Measurements from ENCODE around the gene PCDHB8.
"Not testable (repeated sequence)": the region's sequence is repeated elsewhere in the genome, so short reads cannot be mapped to it uniquely, and the experiment has no call there.

PCDHB8 gene

GRCh38 chr5:141150993-141151325 is 26.6 kb upstream of the PCDHB8 start:
- ChIA-PET POLR2A (no interaction called here), CTCF (no interaction called here)
- H3K36me3 ChIP-seq (ENCODE audit: control insufficient read depth in 4 of 4, insufficient read depth in 4 of 4, low read length in 3 of 4): no peaks in the 10 kb centered on the region
- peaks cover 5 to 29% (median 9%) of the 10 kb centered on the region in 5 experiments for H3K27me3 ChIP-seq (replicated peaks in 2 of 5; ENCODE audit: control insufficient read depth in 4 of 5, insufficient read depth in 5 of 5, low read length in 4 of 5)
- peaks cover 1 to 33% (median 22%) of the 10 kb centered on the region in 5 experiments for H3K9me3 ChIP-seq (ENCODE audit: control extremely low read depth in 1 of 5, control insufficient read depth in 4 of 5, insufficient read depth in 2 of 5, low read depth in 1 of 5, low read length in 4 of 5)
- H3K4me3 ChIP-seq (ENCODE audit: control insufficient read depth in 1 of 7, extremely low read depth in 1 of 7, insufficient read depth in 4 of 7, low read depth in 2 of 7, low read length in 6 of 7): no peak overlapping the region
- no peak overlapping the region for H3K27ac ChIP-seq (ENCODE audit: insufficient read depth in 1 of 2, low read depth in 1 of 2, low read length in 2 of 2, poor library complexity in 1 of 2, severe bottlenecking in 2 of 2)
- no peak for DNase-seq
- WGBS (ENCODE audit: insufficient coverage): 27% methylated on average over 13 of the region's 13 CpGs
- H3K4me1 ChIP-seq (ENCODE audit: control extremely low read depth in 1 of 4, control insufficient read depth in 4 of 4, insufficient read depth in 4 of 4, low read length in 3 of 4): no peaks in the 10 kb centered on the region

- POLR2A ChIA-PET; H3K4me1 ChIP-seq (ENCODE audit: control extremely low read depth in 1 of 4, control insufficient read depth in 4 of 4, insufficient read depth in 4 of 4, low read length in 3 of 4); H3K36me3 ChIP-seq (ENCODE audit: control insufficient read depth in 4 of 4, insufficient read depth in 4 of 4, low read length in 3 of 4); H3K4me3 ChIP-seq (ENCODE audit: control insufficient read depth in 1 of 7, extremely low read depth in 1 of 7, insufficient read depth in 4 of 7, low read depth in 2 of 7, low read length in 6 of 7); CTCF ChIA-PET; H3K27ac ChIP-seq (ENCODE audit: insufficient read depth in 1 of 2, low read depth in 1 of 2, low read length in 2 of 2, poor library complexity in 1 of 2, severe bottlenecking in 2 of 2); DNase-seq: not testable (repeated sequence)
- WGBS (ENCODE audit: insufficient coverage): 24% methylated on average over 13 of the region's 41 CpGs
- H3K9me3 ChIP-seq (ENCODE audit: control extremely low read depth in 1 of 5, control insufficient read depth in 4 of 5, insufficient read depth in 2 of 5, low read depth in 1 of 5, low read length in 4 of 5): peaks cover 1 to 39% (median 28%) of the 10 kb centered on the region in 5 experiments
- H3K27me3 ChIP-seq (replicated peaks in 2 of 5; ENCODE audit: control insufficient read depth in 4 of 5, insufficient read depth in 5 of 5, low read length in 4 of 5): peaks cover 5 to 36% (median 9%) of the 10 kb centered on the region in 5 experiments
Measured at GRCh38 chr5:141151632-141152031, 26.0 kb upstream of the PCDHB8 start.

GRCh38 chr5:141152096-141152495 is 25.5 kb upstream of the PCDHB8 start:
- POLR2A ChIA-PET; H3K27ac ChIP-seq (ENCODE audit: insufficient read depth in 1 of 2, low read depth in 1 of 2, low read length in 2 of 2, poor library complexity in 1 of 2, severe bottlenecking in 2 of 2); H3K4me1 ChIP-seq (ENCODE audit: control extremely low read depth in 1 of 4, control insufficient read depth in 4 of 4, insufficient read depth in 4 of 4, low read length in 3 of 4); H3K4me3 ChIP-seq (ENCODE audit: control insufficient read depth in 1 of 7, extremely low read depth in 1 of 7, insufficient read depth in 4 of 7, low read depth in 2 of 7, low read length in 6 of 7); H3K36me3 ChIP-seq (ENCODE audit: control insufficient read depth in 4 of 4, insufficient read depth in 4 of 4, low read length in 3 of 4); CTCF ChIA-PET; DNase-seq: not testable (repeated sequence)
- peaks cover 3 to 44% (median 33%) of the 10 kb centered on the region in 5 experiments for H3K9me3 ChIP-seq (ENCODE audit: control extremely low read depth in 1 of 5, control insufficient read depth in 4 of 5, insufficient read depth in 2 of 5, low read depth in 1 of 5, low read length in 4 of 5)
- peaks cover 5 to 40% (median 9%) of the 10 kb centered on the region in 5 experiments for H3K27me3 ChIP-seq (replicated peaks in 2 of 5; ENCODE audit: control insufficient read depth in 4 of 5, insufficient read depth in 5 of 5, low read length in 4 of 5)
- WGBS (ENCODE audit: insufficient coverage): 30% methylated on average over 10 of the region's 36 CpGs

GRCh38 chr5:141155540-141156374 is 21.8 kb upstream of the PCDHB8 start:
- WGBS (ENCODE audit: insufficient coverage): 29% methylated on average over 19 of the region's 21 CpGs
- Histone ChIP-seq H3K4me3 (ENCODE audit: control insufficient read depth in 1 of 7, extremely low read depth in 1 of 7, insufficient read depth in 4 of 7, low read depth in 2 of 7, low read length in 6 of 7) (no peak overlapping the region), H3K27ac (ENCODE audit: insufficient read depth in 1 of 2, low read depth in 1 of 2, low read length in 2 of 2, poor library complexity in 1 of 2, severe bottlenecking in 2 of 2) (no peak overlapping the region), H3K36me3 (ENCODE audit: control insufficient read depth in 4 of 4, insufficient read depth in 4 of 4, low read length in 3 of 4) (no peaks in the 10 kb centered on the region), H3K9me3 (ENCODE audit: control extremely low read depth in 1 of 5, control insufficient read depth in 4 of 5, insufficient read depth in 2 of 5, low read depth in 1 of 5, low read length in 4 of 5) (peaks cover 3 to 42% (median 25%) of the 10 kb centered on the region in 5 experiments), H3K27me3 (replicated peaks in 2 of 5; ENCODE audit: control insufficient read depth in 4 of 5, insufficient read depth in 5 of 5, low read length in 4 of 5) (peaks cover 2 to 38% (median 6%) of the 10 kb centered on the region in 5 experiments), H3K4me1 (ENCODE audit: control extremely low read depth in 1 of 4, control insufficient read depth in 4 of 4, insufficient read depth in 4 of 4, low read length in 3 of 4) (no peaks in the 10 kb centered on the region)
- ChIA-PET POLR2A (no interaction called here), CTCF (no interaction called here)
- no peak for DNase-seq

- DNase-seq; H3K27ac ChIP-seq (ENCODE audit: insufficient read depth in 1 of 2, low read depth in 1 of 2, low read length in 2 of 2, poor library complexity in 1 of 2, severe bottlenecking in 2 of 2); CTCF ChIA-PET; POLR2A ChIA-PET; H3K4me3 ChIP-seq (ENCODE audit: control insufficient read depth in 1 of 7, extremely low read depth in 1 of 7, insufficient read depth in 4 of 7, low read depth in 2 of 7, low read length in 6 of 7); H3K4me1 ChIP-seq (ENCODE audit: control extremely low read depth in 1 of 4, control insufficient read depth in 4 of 4, insufficient read depth in 4 of 4, low read length in 3 of 4); H3K36me3 ChIP-seq (ENCODE audit: control insufficient read depth in 4 of 4, insufficient read depth in 4 of 4, low read length in 3 of 4): not testable (repeated sequence)
- H3K27me3 ChIP-seq (replicated peaks in 2 of 5; ENCODE audit: control insufficient read depth in 4 of 5, insufficient read depth in 5 of 5, low read length in 4 of 5): peaks cover 0 to 27% (median 2%) of the 10 kb centered on the region in 5 experiments
- 36% methylated on average over 16 of the region's 38 CpGs for WGBS (ENCODE audit: insufficient coverage)
- peaks cover 3 to 32% (median 17%) of the 10 kb centered on the region in 5 experiments for H3K9me3 ChIP-seq (ENCODE audit: control extremely low read depth in 1 of 5, control insufficient read depth in 4 of 5, insufficient read depth in 2 of 5, low read depth in 1 of 5, low read length in 4 of 5)
Measured at GRCh38 chr5:141157356-141157755, 20.2 kb upstream of the PCDHB8 start.

GRCh38 chr5:141157901-141158300 is 19.7 kb upstream of the PCDHB8 start:
- H3K36me3 ChIP-seq (ENCODE audit: control insufficient read depth in 4 of 4, insufficient read depth in 4 of 4, low read length in 3 of 4); H3K4me1 ChIP-seq (ENCODE audit: control extremely low read depth in 1 of 4, control insufficient read depth in 4 of 4, insufficient read depth in 4 of 4, low read length in 3 of 4); CTCF ChIA-PET; H3K4me3 ChIP-seq (ENCODE audit: control insufficient read depth in 1 of 7, extremely low read depth in 1 of 7, insufficient read depth in 4 of 7, low read depth in 2 of 7, low read length in 6 of 7); H3K27ac ChIP-seq (ENCODE audit: insufficient read depth in 1 of 2, low read depth in 1 of 2, low read length in 2 of 2, poor library complexity in 1 of 2, severe bottlenecking in 2 of 2); POLR2A ChIA-PET; DNase-seq: not testable (repeated sequence)
- WGBS (ENCODE audit: insufficient coverage): 40% methylated on average over 13 of the region's 28 CpGs
- Histone ChIP-seq H3K9me3 (ENCODE audit: control extremely low read depth in 1 of 5, control insufficient read depth in 4 of 5, insufficient read depth in 2 of 5, low read depth in 1 of 5, low read length in 4 of 5) (peaks cover 2 to 30% (median 18%) of the 10 kb centered on the region in 5 experiments), H3K27me3 (replicated peaks in 2 of 5; ENCODE audit: control insufficient read depth in 4 of 5, insufficient read depth in 5 of 5, low read length in 4 of 5) (peaks cover 0 to 26% (median 2%) of the 10 kb centered on the region in 5 experiments)

GRCh38 chr5:141172381-141173204 is 5.0 kb upstream of the PCDHB8 start, which contains the start of gene PCDHB7:
PCDHB7 (plus strand) TSS chr5:141172644; CDS start chr5:141172836, 192 bp downstream.
- Histone ChIP-seq H3K27me3 (replicated peaks in 2 of 5; ENCODE audit: control insufficient read depth in 4 of 5, insufficient read depth in 5 of 5, low read length in 4 of 5) (peaks cover 10 to 29% (median 16%) of the 10 kb centered on the region in 5 experiments), H3K27ac (ENCODE audit: insufficient read depth in 1 of 2, low read depth in 1 of 2, low read length in 2 of 2, poor library complexity in 1 of 2, severe bottlenecking in 2 of 2) (no peak within 1 kb of the TSS), H3K4me3 (ENCODE audit: control insufficient read depth in 1 of 7, extremely low read depth in 1 of 7, insufficient read depth in 4 of 7, low read depth in 2 of 7, low read length in 6 of 7) (no peak within 1 kb of the TSS), H3K9me3 (ENCODE audit: control extremely low read depth in 1 of 5, control insufficient read depth in 4 of 5, insufficient read depth in 2 of 5, low read depth in 1 of 5, low read length in 4 of 5) (peaks cover 4 to 28% (median 19%) of the 10 kb centered on the region in 5 experiments), H3K4me1 (ENCODE audit: control extremely low read depth in 1 of 4, control insufficient read depth in 4 of 4, insufficient read depth in 4 of 4, low read length in 3 of 4) (no peaks in the 10 kb centered on the region), H3K36me3 (ENCODE audit: control insufficient read depth in 4 of 4, insufficient read depth in 4 of 4, low read length in 3 of 4) (no peaks in the 10 kb centered on the region)
- peak in 2 of 3 donors; percentile 11 to 27 for DNase-seq
- ChIA-PET POLR2A (no interaction called here), CTCF (no interaction called here)
- WGBS (ENCODE audit: insufficient coverage): 37% methylated on average over 16 of the region's 20 CpGs
